ENCODE results near the gene KCND3.

Gene KCND3

GRCh38 chr1:111861523-111861922 lies 127.9 kb downstream of the KCND3 start:
- DNase-seq (ENCODE audit: insufficient read length, low spot score): no peak
- no peak for TF ChIP-seq POLR2A (IDR thresholded peaks at IDR 0.05; ENCODE audit: low read depth, low read length)
- FAIRE-seq: no peak

- no peak for FAIRE-seq
- no peak for DNase-seq (ENCODE audit: insufficient read length, low spot score)
- no peak for TF ChIP-seq POLR2A (IDR thresholded peaks at IDR 0.05; ENCODE audit: low read depth, low read length)
Measured at GRCh38 chr1:111857194-111857651, 132.2 kb downstream of the KCND3 start.

GRCh38 chr1:111856411-111857185 lies 132.9 kb downstream of the KCND3 start:
- DNase-seq (ENCODE audit: insufficient read length, low spot score): no peak
- TF ChIP-seq POLR2A (IDR thresholded peaks at IDR 0.05; ENCODE audit: low read depth, low read length): no peak
- no peak for FAIRE-seq

- DNase-seq (ENCODE audit: insufficient read length, low spot score) (no peak), FAIRE-seq (no peak)
Measured at GRCh38 chr1:111855260-111855659, 134.2 kb downstream of the KCND3 start.

GRCh38 chr1:111852261-111852721 lies 137.2 kb downstream of the KCND3 start:
- DNase-seq (ENCODE audit: insufficient read length, low spot score): no peak
- TF ChIP-seq POLR2A (IDR thresholded peaks at IDR 0.05; ENCODE audit: low read depth, low read length): no peak

More at GRCh38 chr1:111855260-111855659, 134.2 kb downstream of the KCND3 start:
- TF ChIP-seq POLR2A (IDR thresholded peaks at IDR 0.05; ENCODE audit: low read depth, low read length): no peak

GRCh38 chr1:111851552-111851951 lies 137.9 kb downstream of the KCND3 start:
- no peak for FAIRE-seq
- no peak for DNase-seq (ENCODE audit: insufficient read length, low spot score)
- TF ChIP-seq POLR2A (IDR thresholded peaks at IDR 0.05; ENCODE audit: low read depth, low read length): no peak

More at GRCh38 chr1:111852261-111852721, 137.2 kb downstream of the KCND3 start:
- no peak for FAIRE-seq

- no peak for TF ChIP-seq POLR2A (IDR thresholded peaks at IDR 0.05; ENCODE audit: low read depth, low read length)
- FAIRE-seq: no peak
- no peak for DNase-seq (ENCODE audit: insufficient read length, low spot score)
Measured at GRCh38 chr1:111850109-111850508, 139.4 kb downstream of the KCND3 start.

GRCh38 chr1:111848852-111849545 lies 140.5 kb downstream of the KCND3 start:
- FAIRE-seq: no peak
- DNase-seq (ENCODE audit: insufficient read length, low spot score): no peak
- no peak for TF ChIP-seq POLR2A (IDR thresholded peaks at IDR 0.05; ENCODE audit: low read depth, low read length)

- no peak for FAIRE-seq
- no peak for DNase-seq (ENCODE audit: insufficient read length, low spot score)
- no peak for TF ChIP-seq POLR2A (IDR thresholded peaks at IDR 0.05; ENCODE audit: low read depth, low read length)
Measured at GRCh38 chr1:111847466-111847865, 142.0 kb downstream of the KCND3 start.

- no peak for TF ChIP-seq POLR2A (IDR thresholded peaks at IDR 0.05; ENCODE audit: low read depth, low read length)
- FAIRE-seq (no peak), DNase-seq (ENCODE audit: insufficient read length, low spot score) (no peak)
Measured at GRCh38 chr1:111846842-111847241, 142.6 kb downstream of the KCND3 start.

- FAIRE-seq (no peak), DNase-seq (ENCODE audit: insufficient read length, low spot score) (no peak)
- no peak for TF ChIP-seq POLR2A (IDR thresholded peaks at IDR 0.05; ENCODE audit: low read depth, low read length)
Measured at GRCh38 chr1:111843177-111843576, 146.3 kb downstream of the KCND3 start.

- TF ChIP-seq POLR2A (IDR thresholded peaks at IDR 0.05; ENCODE audit: low read depth, low read length): no peak
- DNase-seq (ENCODE audit: insufficient read length, low spot score) (no peak), FAIRE-seq (no peak)
Measured at GRCh38 chr1:111842411-111842810, 147.1 kb downstream of the KCND3 start.

GRCh38 chr1:111841746-111842145 lies 147.7 kb downstream of the KCND3 start:
- TF ChIP-seq POLR2A (IDR thresholded peaks at IDR 0.05; ENCODE audit: low read depth, low read length): no peak
- DNase-seq (ENCODE audit: insufficient read length, low spot score) (no peak), FAIRE-seq (no peak)

GRCh38 chr1:111841189-111841588 lies 148.3 kb downstream of the KCND3 start:
- TF ChIP-seq POLR2A (IDR thresholded peaks at IDR 0.05; ENCODE audit: low read depth, low read length): no peak
- no peak for FAIRE-seq

GRCh38 chr1:111837393-111837792 lies 152.1 kb downstream of the KCND3 start:
- TF ChIP-seq POLR2A (IDR thresholded peaks at IDR 0.05; ENCODE audit: low read depth, low read length): no peak
- FAIRE-seq: no peak
- no peak for DNase-seq (ENCODE audit: insufficient read length, low spot score)

More at GRCh38 chr1:111841189-111841588, 148.3 kb downstream of the KCND3 start:
- no peak for DNase-seq (ENCODE audit: insufficient read length, low spot score)
